CD4-positive, alpha-beta T cell treated with Interleukin-6 at 100 ng/mL for 8 hours (primary cell): ENCODE measurements around the gene CHRNA3.
A peak's percentile ranks its signal among the peaks of the same experiment; 100 is the strongest.

Experiments
- DNase-seq: peaks from one replicate; pipeline ENCODE4 v3.0.0-alpha.2; 2020; ENCODE audit warnings: mixed read lengths, low spot score

The CHRNA3 gene

DNA sequence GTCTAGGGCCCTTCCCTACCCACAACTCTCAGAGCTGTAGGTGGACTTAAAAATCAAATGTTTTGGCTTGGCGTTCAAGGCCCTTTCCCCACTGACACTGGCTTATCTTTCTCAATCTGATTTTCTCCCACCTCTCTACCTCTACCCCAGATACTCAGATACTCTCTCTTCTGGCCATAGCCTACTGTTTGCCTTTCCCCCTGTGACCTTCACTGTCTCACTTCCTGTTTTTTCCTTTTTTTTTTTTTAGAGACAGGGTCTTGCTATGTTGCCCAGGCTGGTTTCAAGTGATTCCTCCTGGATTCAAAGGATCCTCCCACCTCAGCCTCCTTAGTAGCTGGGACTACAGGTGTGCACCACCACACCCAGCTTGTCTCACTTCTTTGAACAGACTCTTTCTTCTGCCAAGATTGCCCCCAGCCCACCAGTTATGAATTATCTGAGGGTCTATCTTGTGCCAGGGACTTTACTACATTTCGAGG is 15.6 kb upstream of the CHRNA3 start:
- DNase-seq = no peak

DNA sequence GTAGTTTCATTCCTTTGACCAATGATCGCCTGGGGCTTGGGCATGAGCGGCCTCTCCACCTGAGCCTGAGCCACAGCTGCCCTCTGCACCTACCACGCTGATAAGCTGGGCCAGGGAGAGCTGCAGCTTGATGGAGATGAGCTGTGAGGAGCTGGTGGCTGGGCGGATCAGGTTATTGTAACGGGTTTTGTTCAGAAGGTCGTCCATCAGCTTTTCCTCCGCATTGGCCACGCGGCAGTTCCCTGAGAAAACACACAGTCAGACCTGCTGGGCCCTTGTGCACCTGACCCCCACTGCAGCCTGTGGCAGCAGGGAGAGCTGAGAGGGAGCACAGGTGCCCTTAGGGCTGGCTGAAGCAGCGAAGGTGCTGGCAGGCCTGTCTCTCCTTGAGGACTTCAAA is 14.6 kb upstream of the CHRNA3 start:
- no peak for DNase-seq

DNA sequence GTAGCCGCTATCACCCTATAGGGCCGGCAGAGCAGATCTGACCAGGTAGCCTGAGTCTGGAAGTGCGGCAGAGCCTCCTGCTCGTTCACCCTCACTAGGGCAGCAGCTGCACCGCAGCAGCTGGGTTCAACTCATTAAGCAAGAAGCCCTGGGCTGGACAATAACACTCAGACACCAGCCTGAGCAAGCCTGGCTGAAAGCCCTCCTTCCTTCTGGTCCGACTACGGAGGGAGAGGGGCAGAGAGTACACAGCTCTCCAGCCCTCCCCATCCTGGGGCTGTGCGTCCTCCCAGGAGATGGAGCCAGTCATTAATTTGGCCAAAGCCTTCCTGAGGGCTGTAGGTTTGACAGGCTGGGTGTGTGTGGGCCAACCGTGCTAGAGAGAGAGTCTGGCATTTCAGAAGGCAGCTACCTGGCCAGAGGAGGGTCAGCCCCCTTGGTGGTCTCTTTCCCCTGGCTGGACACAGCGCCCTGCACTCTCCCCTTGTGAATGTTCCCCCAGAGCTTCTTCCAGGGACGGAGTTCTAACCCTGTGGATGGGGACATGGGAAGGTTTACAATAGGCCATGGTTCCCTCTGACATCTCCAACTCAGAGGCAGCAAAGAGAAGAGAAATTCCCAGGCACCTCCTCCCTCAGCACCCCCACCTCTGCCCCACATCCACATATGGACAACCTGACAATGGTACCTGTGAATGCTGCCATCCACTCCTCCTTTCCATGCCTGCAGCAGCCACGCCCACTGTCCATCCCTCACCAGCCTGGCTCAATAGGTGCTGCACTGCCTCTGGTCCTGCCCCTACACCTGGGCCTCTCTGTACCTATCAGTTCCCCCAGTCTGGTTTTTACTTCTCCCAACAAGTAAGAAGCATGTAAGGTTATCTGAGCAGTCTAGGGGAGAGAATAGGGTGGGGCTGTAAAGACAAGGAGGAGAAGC is 13.7 kb upstream of the CHRNA3 start:
- DNase-seq = no peak

DNA sequence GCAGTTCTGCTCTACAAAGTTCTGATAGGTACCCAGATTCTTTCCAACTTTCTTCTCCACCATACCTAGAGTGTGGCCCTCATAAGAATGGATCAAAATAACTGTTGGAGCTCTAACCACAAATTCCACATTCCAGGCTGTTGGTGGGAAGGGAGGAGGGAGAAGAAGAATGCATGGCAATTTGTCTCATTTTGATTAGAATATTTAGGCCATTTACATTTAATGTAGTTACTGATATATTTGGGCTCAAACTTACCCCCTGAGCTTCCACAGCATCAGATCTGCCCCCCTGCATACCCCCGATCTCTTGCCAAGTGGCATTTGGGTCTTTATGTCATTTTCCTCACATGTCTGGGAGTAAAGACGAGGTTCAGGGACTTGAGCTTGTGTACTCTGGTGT is 12.6 kb upstream of the CHRNA3 start:
- DNase-seq = no peak

DNA sequence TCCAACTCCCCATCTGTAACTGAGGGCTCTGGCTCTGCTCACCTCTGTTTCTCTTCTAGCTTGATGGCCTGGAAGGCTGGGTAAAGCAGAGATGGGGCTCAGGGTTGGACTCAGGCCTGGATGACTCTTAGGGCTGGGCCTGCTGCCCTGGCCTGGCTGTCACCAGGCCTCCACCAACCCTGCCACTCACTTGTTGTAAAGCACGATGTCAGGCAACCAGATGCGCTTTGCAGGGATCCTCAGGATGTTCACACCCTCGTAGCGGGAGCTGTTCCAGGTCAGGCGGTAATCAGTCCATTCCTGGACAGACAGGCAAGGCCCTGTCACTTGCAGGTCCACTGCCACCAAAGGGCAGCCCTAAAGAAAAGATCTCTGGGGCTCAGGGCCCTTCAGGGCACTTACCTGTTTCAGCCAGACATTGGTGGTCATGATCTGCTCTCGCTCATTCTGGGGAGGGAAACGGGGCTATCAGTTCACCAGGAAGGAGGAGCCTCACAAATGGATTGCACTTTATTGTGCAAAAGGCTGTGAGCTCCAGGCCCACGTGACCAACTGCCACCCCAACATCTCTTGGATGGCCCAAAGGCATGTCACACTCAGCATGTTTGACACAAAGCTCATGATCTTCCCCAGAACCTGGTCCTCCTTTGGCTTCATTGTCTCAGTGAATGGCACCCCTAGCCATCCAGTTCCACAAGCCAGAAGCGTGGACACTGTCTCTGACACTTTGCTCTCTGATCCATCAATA is 10.3 kb upstream of the CHRNA3 start:
- DNase-seq = no peak

DNA sequence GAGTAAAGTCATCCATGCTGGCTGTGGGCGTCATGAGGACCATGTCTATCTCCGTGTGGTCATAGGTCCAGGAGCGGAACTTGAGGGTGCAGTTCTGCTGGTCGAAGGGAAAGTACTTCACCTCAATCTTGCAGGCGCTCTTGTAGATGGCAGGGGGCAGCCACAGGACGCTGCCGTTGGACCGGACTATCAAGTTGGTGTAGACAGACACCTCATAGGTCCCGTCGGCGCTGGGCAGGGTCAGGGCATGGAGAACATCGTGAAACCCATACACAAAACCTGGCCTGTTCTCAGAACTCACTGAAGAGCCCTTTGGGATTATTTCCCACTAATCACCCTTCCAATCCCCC is 8.9 kb upstream of the CHRNA3 start:
- no peak for DNase-seq

DNA sequence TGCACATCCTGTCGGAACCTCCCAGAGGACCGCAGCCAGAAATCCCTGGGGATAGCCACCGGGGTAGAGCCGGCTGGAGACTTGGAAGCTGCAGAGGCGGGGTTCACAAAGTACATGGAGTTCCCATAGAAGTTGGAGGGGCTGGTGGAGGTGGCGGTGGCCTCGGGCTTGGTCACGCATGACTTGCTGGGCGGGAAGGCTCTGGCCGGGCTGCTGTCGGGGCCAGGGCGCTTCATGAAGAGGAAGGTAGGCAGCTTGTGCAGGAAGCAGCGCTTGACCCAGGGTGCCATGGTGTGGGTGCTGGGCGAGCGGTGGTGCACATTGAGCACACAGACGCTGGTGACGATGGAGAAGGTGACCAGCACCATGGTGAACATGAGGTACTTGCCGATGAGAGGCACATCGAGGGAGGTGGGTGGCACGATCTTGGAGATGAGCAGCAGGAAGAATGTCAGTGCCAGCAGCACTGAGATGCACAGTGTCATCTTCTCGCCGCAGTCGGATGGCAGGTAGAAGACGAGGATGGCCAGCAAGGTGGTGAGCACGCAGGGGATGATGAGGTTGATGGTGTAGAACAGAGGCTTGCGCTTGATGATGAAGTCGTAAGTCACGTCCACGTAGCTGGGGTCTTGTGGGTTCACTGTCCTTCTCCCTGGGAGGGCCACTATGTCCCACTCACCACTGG is 8.4 kb upstream of the CHRNA3 start:
- DNase-seq = no peak

DNA sequence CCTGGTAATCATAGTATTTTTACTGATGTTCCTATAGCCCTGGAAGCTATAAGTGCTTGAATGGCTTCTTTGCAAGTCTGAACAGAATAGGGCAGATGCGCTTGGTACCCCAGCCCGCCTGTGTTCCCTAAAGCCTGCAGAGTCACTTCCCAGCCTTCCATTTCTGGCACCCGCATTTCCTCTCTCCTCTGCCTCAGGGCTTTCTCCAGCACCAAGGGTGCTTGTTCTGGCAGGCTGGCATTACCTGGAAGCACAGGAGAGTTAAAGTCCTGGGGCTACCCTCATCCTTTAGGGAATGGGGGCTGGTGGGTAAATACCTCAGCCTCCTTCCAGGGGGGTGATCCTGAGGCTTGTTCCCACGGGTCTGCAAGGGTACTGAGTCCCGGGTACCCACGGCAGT is 7.4 kb upstream of the CHRNA3 start:
- DNase-seq = no peak

DNA sequence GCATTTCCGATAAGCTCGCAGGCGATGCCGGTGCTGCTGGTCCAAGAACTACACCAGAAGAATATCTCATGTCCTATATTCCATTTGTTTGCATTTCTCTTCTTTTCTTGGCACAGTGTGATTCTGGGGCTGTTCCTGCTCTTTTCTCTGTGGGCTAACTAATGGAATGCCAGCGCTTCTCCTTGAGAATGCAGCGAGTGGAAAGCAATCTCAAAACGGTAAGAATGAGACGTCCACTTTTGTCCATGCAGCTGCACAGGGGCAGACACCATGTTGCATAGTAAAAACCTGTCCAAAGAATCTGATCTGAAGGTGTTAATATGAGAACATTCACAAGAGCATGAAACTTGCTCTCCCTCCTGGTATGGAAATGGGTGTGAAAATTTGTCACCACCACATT is 6.6 kb upstream of the CHRNA3 start:
- no peak for DNase-seq

DNA sequence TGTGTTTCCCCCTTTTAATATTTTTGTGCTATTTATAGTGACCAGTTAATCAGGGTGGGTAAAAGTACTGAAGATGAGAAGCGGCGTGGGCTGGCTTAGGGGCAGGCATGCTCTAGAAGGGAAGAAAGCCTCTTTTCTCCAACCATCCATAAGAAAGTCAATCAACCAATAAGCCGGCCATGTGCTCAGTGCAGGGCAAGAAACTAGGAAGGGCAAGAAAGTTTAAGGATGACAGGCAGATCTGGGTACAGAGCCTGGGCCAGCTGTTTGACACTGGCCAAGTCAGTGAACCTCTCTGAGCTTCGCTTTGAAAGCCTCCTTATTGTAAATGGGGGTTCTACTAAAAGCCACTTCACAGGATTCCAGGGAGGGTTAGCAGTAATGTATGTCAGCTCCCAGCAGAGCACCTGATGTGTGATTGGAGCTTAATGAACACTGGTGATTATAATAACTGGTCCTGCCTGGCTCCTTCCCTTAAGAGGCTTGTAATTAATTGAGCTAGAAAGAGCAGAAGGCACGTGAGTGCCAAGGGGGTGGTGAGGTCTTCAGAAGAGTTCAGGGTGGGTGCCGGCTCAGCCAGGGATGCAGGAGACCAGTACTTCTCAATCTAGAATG is 5.7 kb upstream of the CHRNA3 start:
- no peak for DNase-seq

DNA sequence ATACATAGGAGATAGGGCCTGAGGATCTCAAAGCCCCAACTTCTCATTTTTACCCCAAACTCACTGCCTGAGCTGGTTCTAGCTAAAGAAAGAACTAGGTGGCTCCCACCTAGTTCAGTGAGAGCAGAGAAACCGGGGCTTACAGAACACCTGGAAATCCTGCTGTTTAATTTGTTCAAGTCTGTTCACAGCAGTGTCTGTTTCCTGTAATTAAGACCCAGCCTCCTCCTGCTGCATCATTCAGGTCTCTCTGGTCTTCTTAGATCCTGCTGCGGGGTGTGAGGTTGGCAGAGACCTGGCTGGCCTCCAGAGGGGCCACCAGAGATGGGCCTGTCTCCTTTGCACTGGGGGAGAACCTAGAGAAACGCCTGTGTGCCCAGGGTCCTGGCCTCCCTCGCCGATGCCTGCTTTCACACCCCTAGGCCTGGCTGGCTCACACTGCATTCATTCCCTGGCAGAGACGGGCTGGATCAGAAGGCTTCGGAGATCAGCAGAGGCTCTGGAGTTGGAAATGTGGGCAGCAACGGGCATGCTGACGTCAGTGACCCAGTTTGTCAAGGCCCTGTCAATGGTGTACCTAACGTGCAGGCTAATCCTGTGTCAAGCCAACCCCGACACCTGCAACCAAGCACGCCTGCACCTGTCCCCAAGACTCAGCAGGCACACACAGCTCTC is 4.9 kb upstream of the CHRNA3 start:
- no peak for DNase-seq

DNA sequence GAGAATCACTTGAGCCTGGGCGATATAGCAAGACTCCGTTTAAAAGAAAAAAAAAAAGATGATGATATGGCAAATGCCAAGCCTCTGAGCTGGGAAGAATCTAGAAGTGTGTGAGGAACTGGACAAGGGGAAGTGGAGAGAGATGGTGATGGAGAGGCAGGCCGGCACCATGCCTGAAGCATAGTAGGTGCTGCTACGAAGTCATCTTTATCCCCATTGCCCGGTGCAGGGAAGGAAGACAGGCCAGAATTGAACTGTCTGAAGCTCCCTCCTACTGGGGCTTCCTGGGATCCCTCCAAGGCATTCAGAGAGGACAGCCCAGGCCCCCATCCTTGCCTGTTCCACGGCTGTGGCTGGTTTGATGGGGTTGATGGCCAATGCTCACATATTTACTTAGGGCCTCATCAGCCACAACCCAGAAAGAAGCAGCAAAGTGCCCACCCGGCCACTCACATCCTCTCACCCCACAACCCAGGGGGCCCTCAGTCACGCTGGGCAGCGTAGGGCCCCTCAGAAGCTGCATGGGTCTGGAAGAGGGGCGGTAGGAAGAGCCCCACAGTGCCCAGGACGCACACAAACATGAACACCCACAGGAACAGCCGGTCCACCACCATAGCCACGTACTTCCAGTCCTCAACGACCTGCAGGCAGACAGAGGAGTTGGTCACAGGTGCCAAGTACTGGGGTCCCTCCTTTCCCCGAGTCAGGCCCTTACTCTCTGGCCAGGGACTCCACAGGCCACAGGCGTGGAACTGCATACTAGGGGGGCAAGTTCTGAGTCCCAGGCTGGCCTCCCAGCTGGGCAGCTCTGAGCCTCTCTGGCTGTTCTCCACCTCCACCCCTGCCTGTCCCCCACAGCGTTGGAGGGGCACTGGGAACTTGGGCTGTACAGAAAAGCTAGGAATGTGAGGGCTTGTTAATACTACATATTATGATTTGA is 4.1 kb upstream of the CHRNA3 start:
- no peak for DNase-seq

DNA sequence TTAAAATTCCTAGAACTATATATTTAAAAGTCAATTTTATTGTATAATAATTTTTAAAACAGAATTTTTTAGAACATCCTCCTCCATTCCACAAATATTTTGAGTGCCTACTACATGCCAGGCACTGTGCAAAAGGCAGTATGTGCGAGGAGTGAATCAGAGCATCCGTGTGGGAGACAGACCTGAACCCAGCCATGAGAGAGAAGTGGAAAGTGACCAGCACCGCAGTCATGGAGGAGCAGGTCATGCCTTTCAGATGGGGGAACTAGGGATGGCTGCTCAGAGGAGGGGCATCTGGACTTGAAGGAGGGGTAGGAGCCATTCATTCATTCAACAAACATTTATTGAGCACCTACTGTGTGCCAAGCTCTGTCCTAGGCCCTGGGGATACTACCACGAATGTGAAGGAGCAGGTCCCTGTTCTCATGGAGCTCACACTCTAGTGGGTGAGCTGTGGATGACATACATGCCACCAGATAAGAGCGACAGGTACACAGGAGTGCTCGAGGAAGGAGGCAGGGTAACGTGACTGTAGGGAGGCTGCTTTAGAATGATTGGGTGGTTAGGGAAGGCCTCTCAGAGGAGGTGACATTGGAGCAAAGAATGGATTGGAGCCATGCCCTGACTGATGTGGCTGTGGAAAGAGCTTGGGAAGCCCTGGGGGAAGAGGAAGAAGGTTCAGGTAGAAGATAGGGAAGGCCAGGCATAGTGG is 3.1 kb upstream of the CHRNA3 start:
- DNase-seq = no peak

DNA sequence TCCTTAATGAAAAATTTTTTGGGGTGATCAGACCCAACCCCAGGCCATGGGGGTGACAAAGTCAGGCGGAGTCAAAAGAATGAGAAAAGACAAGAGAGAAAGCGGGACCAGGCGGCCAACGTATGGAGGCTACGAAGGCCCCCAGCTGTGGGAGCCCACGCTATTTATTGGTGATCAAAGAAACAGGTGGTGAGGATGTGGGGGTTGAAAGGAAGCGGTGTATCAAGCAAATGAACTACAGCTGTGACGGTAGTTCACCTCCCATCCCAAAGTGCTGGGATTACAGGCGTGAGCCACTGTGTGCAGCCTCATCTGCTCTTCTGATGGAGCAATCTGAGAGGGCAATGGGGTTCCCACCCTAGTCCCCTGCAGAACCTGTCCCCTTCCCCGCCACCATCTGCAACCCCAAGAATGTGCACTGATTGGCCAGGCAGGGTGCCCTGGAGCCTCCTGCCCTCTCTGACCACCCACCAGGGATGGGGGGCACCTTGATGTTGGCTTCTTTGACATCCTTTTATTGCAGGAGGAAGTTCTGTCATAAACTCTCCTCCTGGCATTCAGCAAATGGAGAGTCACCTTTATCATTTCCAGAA is 1.1 kb upstream of the CHRNA3 start:
- DNase-seq = no peak

DNA sequence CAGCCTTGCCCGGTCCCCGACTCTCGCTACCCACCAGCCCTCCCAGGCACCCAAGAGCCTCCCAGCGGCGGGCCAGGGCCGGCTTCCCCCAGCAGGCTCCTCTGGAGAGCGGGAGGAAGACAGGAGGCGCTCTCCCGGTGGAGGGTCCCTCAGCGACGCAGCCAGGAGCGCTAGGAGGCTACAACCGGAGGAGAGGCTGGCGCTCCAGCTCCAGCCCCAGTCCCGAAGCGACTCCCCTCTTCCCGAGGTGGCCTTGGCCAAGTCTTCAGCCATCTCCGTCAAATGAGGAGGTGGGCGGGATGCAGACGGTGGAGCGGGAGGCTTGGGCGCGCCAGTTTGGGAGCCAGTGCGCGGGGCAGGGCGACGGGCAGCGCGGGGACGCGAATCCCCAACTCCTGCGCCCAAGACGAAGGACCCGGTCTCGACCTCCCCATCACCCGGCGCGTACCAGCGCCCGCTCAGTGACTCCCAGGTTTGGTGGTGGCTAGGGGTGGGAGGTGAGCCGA is 722 bp downstream of the CHRNA3 start:
- no peak for DNase-seq

DNA sequence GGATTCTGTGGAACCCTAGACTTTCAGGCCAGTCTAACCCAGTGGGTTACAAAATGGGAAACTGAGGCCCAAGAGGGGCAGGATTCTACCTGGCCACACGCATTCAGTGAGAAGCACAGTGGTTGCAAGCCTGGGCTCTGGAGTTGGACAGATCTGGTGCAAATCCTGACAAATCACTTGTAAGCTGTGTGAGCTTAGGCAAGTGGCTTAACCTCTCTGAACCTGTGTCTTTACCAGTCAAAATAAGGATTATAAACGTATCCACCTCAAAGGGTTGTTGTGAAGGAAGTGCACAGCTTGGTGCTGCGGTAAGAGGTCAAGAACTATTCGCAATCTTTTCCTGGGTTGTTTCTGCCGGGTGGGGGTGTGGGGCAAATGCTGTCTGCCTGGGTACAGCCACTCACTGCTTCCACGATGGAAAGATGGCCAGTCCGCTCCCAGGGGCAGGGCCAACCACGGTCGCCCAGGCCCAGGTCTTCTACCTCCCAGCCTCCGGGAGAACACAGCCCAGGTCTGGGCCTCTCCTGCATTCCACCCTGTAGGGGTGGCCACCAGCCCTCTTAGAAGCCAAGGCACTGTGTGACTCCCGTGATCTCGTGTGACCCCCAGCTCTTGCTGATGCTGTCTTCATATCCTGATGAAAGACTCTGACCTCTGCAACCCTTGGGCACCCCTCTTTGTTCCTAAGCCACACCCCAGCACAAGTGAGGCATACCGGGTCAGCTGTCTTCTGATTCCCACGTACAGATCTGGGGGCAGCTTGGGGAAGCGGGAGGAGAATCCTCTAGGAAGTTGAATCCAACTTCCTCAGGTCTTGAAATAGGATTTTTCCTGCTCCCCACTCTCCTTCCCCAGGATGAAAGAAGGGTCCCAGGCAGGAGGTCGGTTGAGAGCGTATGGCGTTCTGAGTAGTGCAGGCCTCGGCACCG is 1.5 kb downstream of the CHRNA3 start:
- no peak for DNase-seq

DNA sequence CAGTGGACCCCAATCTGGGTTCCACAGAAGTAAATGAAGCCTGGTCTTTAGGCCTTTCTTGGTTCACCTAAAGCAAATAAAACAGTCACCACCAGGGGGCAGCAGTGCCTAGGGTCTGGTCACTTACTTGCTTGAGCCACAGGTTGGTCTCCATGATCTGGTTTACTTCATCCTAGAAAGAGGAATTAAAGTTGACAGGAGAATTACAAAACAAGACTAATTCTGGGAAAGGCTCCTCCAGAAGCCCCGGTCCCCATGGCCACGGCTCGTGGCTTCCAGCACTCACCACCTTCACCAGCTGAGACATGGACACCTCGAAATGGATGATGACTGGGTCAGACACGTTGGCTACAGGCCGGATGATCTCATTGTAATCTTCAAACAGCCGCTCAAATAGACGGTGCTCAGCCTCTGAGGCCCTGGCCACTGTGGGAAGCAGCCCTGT is 2.3 kb downstream of the CHRNA3 start:
- peak; percentile 72 for DNase-seq

DNA sequence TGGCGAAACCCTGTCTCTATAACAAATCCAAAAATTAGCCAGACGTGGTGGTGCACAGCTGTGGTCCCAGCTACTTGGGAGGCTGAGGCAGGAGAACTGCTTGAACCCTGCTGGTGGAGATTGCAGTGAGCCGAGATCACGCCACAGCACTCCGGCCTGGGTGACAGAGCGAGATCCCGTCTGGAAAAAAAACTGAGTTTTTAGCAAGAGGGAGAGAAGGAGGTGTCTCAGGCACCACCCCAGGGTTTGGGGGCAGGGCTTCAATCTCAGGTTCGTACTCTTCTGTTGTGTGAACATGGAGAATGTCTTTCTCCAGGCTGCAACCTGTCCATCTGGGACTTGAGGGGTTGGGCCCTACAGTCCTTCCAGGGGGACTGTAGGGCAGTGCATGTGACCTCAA is 2.7 kb downstream of the CHRNA3 start:
- no peak for DNase-seq
